Astrocyte of the spinal cord (primary cell): ENCODE results near the gene SYT8.
A peak's percentile ranks its signal among the peaks of the same experiment; 100 is the strongest.

Experiments
- DNase-seq: peaks from one replicate; pipeline ENCODE4 v3.0.0; 2011; ENCODE audit warnings: low read depth, low spot score
- H3K4me3 ChIP-seq: 2 replicates; pipeline ENCODE4 v1.5.1; 2011; ENCODE audit warnings: low read depth, mild to moderate bottlenecking, low read length, moderate library complexity
- CTCF ChIP-seq: IDR thresholded peaks from 2 replicates; pipeline ENCODE4 v1.5.1; 2012; ENCODE audit warnings: low read depth, mild to moderate bottlenecking, low read length, inconsistent platforms
- in situ Hi-C: cut with HindIII; loops from 2 replicates; pipeline ENCODE4 v1.10.0; 2017; ENCODE audit warnings: low sequenced_read_pairs

The SYT8 gene

DNA sequence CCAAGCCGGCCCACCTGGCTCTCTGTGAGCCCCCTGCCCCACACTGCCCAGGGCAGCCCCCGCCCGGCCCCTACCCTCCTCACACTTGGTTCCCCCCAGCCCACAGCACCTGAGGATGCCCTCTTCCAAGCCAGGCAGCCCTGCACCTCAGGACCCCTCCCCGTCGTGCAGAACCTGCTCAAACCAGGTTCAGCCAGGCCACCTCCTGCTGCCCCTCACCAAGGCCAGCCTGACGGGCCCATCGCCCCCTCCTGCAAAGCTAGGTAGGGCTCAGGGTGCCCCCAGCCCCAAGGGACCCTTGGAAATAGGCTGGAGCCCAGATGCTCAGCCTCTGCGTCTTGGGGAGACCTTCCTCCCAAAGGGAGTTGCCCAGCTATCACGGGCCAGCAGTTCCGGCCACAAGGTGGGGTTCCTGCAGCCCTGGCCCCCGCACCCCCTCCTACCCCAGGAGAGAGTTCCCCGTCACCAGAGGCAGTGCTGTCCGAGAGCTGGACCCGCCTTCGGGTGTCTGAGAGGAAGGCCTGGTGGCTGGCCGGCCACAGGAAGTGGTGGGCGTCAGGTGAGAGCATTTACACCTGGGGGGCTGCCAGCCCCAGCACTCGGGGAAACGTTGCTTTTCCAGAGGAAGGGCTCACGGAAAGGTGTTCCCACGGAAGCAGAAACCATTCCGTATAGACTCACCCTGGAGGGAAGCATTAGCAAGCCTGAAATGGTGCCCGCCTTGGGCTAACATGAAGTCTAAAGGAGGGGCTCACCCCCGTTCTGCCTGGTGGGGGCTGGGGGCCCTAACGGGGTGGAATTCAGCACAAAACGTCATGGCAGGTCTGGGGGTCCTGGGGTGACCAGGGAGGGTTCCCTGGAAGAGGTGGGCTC lies 3.2 kb upstream of the SYT8 start:
- DNase-seq, result no peak
- no peak for TF ChIP-seq CTCF
- H3K4me3 ChIP-seq, result no peak overlapping the region
- in situ Hi-C loops, result no loop called here

GRCh38 chr11:1832211-1832919 lies 2.4 kb upstream of the SYT8 start:
- no peak overlapping the region for H3K4me3 ChIP-seq
- DNase-seq, result peak; percentile 14
- in situ Hi-C loops, result no loop called here
- peak; percentile 87 for TF ChIP-seq CTCF

DNA sequence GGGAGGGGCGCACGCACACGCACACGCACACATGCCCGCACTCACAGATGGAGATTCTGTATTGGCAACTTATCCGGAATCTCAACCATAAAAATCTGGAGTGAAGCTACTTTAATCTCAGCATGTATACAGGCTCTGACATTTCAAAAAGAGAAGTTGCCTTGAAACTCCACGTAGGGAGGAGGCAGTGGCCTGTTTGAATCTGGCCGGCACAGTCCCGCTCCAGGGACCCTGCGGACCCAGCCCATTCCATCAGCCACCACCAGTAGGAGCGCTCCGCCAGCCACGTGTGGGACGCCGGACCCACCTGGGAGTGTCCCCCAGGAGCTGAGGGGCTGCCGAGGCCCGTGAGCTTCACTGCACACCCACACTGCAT lies 1.9 kb upstream of the SYT8 start:
- in situ Hi-C loops, result no loop called here
- TF ChIP-seq CTCF, result no peak
- no peak for DNase-seq
- H3K4me3 ChIP-seq, result no peak overlapping the region

DNA sequence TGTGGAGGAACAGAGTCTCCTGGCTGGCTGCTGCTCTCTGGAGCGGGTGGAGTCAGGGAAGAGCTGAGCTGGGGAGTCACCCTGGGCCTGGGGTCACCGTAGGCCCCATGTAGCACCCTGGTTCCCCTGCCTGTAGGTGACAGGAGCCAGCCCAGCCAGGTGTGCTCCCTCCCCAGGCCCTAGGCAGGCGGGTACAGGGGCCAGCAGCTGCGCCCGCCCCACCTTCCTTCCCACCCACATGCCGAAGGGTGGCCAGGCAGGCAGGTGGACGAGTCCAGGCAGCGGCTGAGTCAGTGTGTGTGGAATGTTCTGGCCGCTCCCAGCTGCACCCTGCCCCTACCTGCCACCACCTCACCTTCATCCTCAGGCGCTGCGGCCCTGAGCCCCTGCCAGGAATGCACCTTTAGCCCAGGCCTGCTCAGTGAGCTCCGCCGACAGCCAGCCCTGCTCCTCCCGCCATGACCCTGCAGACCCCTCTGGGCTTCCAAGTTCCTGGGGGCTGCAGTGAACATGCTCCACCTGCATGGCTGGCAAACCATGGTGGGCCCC lies 654 bp upstream of the SYT8 start:
- no peak for DNase-seq
- no peak overlapping the region for H3K4me3 ChIP-seq
- TF ChIP-seq CTCF, result no peak
- in situ Hi-C loops, result no loop called here

DNA sequence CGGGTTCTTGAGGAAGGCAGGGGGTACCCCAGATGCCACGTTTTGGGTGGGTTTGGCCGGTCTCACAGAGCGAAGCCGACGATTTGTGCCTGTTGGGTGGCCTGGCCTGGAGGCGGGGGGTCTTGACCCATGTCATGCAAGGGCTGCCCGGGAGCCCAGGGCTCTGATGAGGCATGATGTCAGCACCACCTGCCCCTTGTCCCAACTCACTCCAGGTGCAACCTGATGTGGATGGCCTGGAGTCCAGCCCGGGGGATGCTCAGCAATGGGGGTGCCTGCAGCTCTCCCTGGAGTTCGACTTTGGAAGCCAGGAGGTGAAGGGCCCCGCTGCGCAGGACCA lies 851 bp downstream of the SYT8 start:
- no peak overlapping the region for H3K4me3 ChIP-seq
- TF ChIP-seq CTCF, result no peak
- in situ Hi-C loops, result no loop called here
- DNase-seq, result no peak

DNA sequence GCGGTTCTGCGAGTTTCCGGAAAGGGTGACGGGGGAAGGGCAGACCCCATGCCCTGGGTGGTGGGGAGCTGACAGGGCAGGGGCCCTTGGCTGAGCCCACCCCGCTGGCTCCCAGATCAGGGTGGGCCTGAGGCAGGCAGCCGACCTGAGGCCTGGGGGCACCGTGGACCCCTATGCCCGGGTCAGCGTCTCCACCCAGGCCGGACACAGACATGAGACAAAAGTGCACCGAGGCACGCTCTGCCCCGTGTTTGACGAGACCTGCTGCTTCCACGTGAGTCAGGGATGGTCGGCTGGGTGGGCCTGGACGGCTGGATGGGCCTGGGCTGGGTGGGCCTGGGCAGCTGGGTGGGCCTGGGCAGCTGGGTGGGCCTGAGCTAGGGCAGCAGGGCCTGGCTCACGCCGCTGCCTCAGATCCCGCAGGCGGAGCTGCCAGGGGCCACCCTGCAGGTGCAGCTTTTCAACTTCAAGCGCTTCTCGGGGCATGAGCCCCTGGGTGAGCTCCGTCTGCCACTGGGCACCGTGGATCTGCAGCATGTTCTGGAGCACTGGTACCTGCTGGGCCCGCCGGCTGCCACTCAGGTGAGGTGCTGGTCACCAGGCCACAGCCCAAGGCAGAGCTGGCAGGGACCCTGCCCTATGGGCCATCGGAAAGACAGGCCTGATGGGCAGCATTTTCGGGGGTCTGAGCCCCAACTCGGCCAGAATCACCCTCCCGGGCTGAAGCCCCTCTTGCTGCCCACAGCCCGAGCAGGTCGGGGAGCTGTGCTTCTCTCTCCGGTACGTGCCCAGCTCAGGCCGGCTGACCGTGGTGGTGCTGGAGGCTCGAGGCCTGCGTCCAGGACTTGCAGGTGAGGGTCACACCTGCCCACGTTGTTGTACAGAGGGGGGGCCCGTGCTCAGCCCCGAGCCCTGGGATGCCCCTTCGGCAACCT lies 1.5 kb downstream of the SYT8 start:
- DNase-seq, result no peak
- H3K4me3 ChIP-seq, result no peak overlapping the region
- in situ Hi-C loops, result no loop called here
- TF ChIP-seq CTCF, result no peak
